ENCODE results near the gene GFRAL.

The GFRAL gene

GRCh38 chr6:55379471-55379870 lies 52.2 kb downstream of the GFRAL start:
- H3K79me2 ChIP-seq (ENCODE audit: insufficient read depth, low read depth): no peaks in the 10 kb centered on the region

GRCh38 chr6:55379895-55380294 lies 52.6 kb downstream of the GFRAL start:
- Histone ChIP-seq H4K20me1 (ENCODE audit: insufficient read depth) (no peaks in the 10 kb centered on the region), H3K4me3 (IDR thresholded peaks at IDR 0.05; ENCODE audit: insufficient read depth, low read depth, low read length) (no peak overlapping the region), H3K4me2 (no peak overlapping the region), H3K27me3 (ENCODE audit: insufficient read depth, low read depth) (no peaks in the 10 kb centered on the region), H3K27ac (no peak overlapping the region), H3K9ac (no peak overlapping the region), H3K79me2 (ENCODE audit: insufficient read depth, low read depth) (no peaks in the 10 kb centered on the region), H2AFZ (ENCODE audit: low read depth) (no peak overlapping the region), H3K36me3 (ENCODE audit: insufficient read depth) (no peaks in the 10 kb centered on the region), H3K4me1 (ENCODE audit: low read depth, poor library complexity, severe bottlenecking) (no peaks in the 10 kb centered on the region)
- no peak for TF ChIP-seq CTCF (conservative IDR thresholded peaks at IDR 0.05; ENCODE audit: low read depth, low read length)

More at GRCh38 chr6:55379471-55379870, 52.2 kb downstream of the GFRAL start:
- Histone ChIP-seq H3K4me3 (IDR thresholded peaks at IDR 0.05; ENCODE audit: insufficient read depth, low read depth, low read length) (no peak overlapping the region), H4K20me1 (ENCODE audit: insufficient read depth) (no peaks in the 10 kb centered on the region), H3K27me3 (ENCODE audit: insufficient read depth, low read depth) (no peaks in the 10 kb centered on the region), H3K4me1 (ENCODE audit: low read depth, poor library complexity, severe bottlenecking) (no peaks in the 10 kb centered on the region), H3K27ac (no peak overlapping the region), H3K4me2 (no peak overlapping the region), H3K9ac (no peak overlapping the region), H2AFZ (ENCODE audit: low read depth) (no peak overlapping the region), H3K36me3 (ENCODE audit: insufficient read depth) (no peaks in the 10 kb centered on the region)
- TF ChIP-seq CTCF (conservative IDR thresholded peaks at IDR 0.05; ENCODE audit: low read depth, low read length): no peak

- H2AFZ ChIP-seq (ENCODE audit: low read depth): no peak overlapping the region
- no peak overlapping the region for H3K4me2 ChIP-seq
- no peak for TF ChIP-seq CTCF (conservative IDR thresholded peaks at IDR 0.05; ENCODE audit: low read depth, low read length)
- no peaks in the 10 kb centered on the region for H4K20me1 ChIP-seq (ENCODE audit: insufficient read depth)
- no peaks in the 10 kb centered on the region for H3K79me2 ChIP-seq (ENCODE audit: insufficient read depth, low read depth)
- no peaks in the 10 kb centered on the region for H3K36me3 ChIP-seq (ENCODE audit: insufficient read depth)
- H3K27ac ChIP-seq: no peak overlapping the region
- H3K27me3 ChIP-seq (ENCODE audit: insufficient read depth, low read depth): no peaks in the 10 kb centered on the region
- H3K4me3 ChIP-seq (IDR thresholded peaks at IDR 0.05; ENCODE audit: insufficient read depth, low read depth, low read length): no peak overlapping the region
- no peak overlapping the region for H3K9ac ChIP-seq
- H3K4me1 ChIP-seq (ENCODE audit: low read depth, poor library complexity, severe bottlenecking): no peaks in the 10 kb centered on the region
Observed at GRCh38 chr6:55388211-55388610, 60.9 kb downstream of the GFRAL start.

- no peaks in the 10 kb centered on the region for H4K20me1 ChIP-seq (ENCODE audit: insufficient read depth)
- no peak for TF ChIP-seq CTCF (conservative IDR thresholded peaks at IDR 0.05; ENCODE audit: low read depth, low read length)
- H3K36me3 ChIP-seq (ENCODE audit: insufficient read depth): no peaks in the 10 kb centered on the region
- no peak overlapping the region for H3K27ac ChIP-seq
- H3K4me1 ChIP-seq (ENCODE audit: low read depth, poor library complexity, severe bottlenecking): no peaks in the 10 kb centered on the region
- no peaks in the 10 kb centered on the region for H3K27me3 ChIP-seq (ENCODE audit: insufficient read depth, low read depth)
- no peak overlapping the region for H3K4me3 ChIP-seq (IDR thresholded peaks at IDR 0.05; ENCODE audit: insufficient read depth, low read depth, low read length)
- no peak overlapping the region for H3K4me2 ChIP-seq
- no peak overlapping the region for H3K9ac ChIP-seq
- no peak overlapping the region for H2AFZ ChIP-seq (ENCODE audit: low read depth)
- no peaks in the 10 kb centered on the region for H3K79me2 ChIP-seq (ENCODE audit: insufficient read depth, low read depth)
Observed at GRCh38 chr6:55395871-55396270, 68.6 kb downstream of the GFRAL start.
